HuH-7.5 (cell line): ENCODE measurements around the gene RFFL.
"Not testable (repeated sequence)": the region's sequence is repeated elsewhere in the genome, so short reads cannot be mapped to it uniquely, and the experiment has no call there.

Experiments
- DNase-seq: peaks from one replicate; pipeline ENCODE4 v3.0.0; 2011; ENCODE audit warnings: low spot score

Gene RFFL

DNA sequence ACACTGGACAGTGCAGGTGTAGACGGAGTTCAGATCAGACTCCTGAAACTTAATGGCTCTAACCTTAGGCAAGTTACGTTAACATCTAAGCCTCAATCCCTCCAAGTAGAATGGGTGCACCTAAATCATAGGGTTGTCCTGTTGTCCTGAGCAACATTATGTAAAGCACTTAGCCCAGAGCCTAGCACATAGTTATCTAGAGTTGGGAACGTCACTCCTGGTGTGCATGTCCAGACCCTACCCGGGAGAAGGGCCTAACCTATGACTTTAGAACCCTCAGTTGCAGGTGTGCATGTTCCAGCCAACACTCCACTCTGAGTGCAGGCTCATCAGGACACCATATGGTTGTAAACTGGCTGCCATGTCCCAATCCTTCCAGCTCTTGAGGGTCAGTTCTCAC, 57.2 kb downstream of the RFFL start:
- no peak for DNase-seq

DNA sequence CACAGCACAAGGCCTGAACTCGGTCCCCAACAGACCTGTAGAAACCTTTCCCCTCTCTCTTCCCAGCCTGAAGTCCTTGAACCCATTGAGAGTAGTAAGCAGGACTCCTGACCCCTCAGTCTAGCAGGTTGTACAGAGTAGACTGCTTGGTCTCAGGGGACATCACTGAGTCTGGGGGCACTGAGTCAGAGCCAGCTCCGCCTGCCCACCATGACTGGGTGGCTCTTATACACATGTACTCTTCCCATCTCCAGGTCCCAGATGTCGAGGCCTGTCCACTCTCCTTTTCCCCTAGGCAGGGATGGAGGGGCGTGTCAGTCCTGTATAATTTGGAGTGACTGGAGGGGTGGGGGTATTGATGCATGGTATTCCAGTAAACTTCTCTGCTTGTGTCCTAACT, 59.7 kb downstream of the RFFL start:
- DNase-seq, result no peak

DNA sequence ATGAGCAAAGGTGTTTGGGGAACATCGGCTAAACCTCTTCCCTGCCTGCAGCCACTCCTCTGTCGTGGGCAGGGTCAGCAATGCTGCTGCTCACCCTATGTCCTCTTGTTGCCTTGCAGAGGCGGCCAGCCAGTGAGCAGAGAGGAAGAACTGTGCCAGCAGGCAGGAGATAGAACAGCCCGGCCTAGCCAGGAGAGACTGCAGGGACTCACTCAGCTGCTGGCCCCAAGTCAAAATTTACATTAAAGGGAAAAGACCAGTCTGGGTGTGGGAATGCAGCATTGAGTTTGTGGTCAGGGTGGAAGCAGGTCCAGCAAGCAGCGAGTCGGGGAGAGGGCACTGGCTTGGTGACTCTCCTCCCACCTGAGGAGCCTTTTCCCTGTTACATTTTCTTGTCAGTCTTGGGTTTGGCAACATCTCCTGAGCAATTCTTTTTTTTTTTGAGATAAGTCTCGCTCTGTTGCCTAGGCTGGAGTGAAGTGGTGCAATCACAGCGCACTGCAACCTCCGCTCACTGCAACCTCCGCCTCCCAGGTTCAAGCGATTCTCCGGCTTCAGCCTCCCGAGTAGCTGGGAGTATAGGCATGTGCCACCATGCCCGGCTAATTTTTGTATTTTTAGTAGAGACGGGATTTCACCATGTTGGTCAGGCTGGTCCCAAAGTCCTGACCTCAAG, 60.5 kb downstream of the RFFL start:
- DNase-seq, result no peak

DNA sequence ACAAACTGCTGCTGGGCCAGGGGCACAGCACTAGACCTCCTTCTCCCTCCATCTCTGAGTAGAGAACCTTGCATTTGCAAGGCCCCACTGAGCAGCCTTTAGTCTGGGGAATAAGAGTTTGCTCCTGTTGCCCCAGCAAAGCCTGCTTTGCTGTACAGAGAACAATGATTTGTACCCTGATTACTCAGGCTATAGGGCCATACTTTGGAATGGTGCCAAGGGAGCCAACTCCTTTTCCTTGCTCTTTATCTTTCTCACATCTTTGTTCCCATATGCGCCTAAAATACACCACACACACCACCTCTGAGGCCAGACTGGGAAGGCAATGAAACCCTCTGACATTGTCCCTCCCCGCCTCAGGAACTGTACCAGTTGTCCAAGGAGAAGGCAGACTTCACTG, 62.0 kb downstream of the RFFL start:
- DNase-seq, result no peak

DNA sequence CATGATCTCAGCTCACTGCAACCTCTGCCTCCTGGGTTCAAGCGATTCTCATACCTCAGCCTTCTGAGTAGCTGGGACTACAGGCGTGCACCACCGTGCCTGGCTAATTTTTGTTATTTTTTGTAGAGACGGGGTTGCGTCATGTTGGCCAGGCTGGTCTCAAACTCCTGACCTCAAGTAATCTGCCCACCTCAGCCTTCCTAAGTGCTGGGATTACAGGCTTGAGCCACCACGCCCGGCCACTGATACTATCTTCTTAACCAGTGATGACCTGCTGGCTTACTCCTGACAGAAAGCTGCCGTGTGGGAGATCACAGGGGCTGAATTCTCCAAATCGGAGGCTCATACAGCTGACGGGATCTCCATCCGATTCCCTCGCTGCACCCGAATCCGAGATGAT, 62.5 kb downstream of the RFFL start:
- DNase-seq, result not testable (repeated sequence)

DNA sequence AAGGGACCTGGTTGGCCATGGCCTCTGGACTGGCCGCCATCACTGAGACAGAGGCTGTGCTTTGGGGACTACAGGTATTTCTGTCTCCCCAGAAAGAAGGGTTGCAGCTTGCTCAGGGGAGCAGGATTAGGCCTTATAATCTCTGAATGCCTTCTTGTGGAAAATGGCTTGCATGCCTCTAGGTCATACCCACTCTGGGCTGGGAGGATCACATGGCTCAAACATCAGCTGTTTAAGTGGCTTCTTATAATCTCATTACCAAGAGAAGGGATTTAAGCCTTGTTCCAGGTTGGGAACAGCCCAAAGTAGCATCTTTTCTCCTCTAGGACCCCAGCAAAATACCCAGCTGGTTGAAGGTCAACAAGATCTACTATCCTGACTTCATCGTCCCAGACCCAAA, 64.1 kb downstream of the RFFL start:
- DNase-seq, result no peak

DNA sequence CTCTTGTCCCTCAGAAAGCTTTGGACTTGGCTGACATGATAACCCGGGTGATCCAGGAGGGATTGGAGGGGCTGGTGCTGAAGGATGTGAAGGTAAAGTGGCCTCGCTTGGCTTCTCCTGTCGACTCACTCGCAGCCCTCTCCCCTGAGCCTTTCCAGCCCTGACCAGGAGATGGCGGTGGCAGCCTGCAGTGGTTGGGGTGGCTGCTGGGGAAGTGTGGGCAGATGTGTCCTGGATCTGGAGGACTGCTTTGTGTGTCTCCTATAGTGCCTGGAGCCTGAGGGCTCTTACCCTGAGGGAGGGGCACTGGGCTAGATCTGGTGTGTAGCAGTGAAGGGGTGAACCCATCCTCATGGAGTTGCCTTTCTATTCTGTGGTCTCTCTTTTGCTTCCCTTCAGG, 65.3 kb downstream of the RFFL start:
- DNase-seq, result peak; percentile 91

DNA sequence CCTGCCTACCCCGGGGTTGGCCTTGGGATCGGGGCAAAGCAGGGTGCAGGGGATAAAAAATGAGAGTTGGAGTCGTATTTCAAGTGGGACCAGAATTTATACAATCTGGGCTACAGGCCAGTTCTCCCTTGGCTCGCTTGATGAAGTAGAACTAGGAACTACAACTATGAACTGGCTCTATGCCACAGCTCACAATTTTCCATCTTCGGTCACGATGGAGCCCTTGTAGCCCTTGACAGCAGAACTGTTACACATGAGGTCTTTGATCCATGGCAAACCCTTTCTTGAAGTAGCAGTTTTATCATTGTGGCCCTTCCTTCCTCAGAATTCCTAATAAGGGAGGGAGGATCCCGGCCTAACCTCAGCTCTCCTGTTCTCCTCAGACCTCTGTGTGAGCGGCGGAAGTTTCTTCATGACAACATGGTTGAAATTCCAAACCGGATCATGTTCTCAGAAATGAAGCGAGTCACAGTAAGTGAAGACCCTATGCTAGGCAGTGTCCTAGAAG, 66.1 kb downstream of the RFFL start:
- DNase-seq, result no peak

DNA sequence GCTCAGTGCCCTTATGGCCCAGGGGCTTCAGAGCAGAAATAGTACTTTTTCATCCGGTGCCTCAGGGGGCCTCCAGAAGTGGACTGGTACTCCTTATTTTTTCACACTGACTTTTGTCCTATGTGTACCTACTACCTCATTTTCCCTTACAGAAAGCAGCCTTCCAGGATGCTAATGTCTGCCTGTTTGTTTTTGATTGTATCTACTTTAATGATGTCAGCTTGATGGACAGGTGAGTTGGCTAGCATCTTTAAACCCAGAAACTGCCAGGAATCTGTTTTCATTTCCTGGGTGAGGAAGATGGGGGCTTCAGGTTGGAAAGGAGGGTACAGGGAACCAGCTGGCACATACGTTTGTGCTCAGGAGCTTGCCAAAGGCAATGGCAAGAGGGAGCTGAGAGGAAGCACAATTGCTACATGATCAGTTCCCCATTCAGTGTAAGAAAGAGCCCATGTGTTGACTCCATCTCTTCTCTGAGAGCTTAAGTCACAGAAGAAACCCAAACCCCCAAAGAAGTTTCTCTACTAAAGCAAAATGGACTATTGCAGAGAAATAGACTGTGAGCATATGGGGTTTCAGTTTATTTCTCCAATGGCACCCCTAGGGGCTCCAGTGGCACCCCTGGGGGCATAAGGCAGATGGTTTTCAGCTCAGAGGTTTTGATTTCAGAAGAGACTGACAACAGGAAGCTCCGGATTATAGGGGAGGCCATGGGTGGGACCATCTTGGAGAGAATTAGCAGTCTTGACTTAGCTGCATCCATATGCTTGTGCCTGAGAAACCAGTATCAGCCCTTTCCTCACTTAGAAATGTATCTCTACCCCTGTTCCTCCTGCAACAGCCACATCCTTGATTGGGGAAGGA, 66.9 kb downstream of the RFFL start:
- DNase-seq, result no peak

DNA sequence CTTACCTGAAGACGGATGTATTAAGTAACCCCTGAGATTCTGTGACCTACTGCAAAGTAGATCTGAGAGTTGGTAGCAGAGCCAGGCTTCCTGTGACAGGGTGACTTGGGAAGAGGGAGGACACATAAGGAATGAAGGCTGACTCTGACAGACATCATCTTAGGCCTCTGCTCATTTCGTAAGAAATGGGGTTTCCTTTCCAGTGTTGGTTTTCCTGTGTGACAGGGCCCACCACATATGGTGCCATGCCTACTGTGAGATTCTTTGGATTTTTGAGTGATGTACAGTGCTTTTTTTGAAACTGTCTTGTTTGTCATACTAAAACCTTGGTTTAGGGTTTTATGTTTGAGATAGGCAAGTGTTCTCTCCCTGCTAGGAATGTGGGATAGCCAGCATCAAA, 70.5 kb downstream of the RFFL start:
- DNase-seq, result no peak

DNA sequence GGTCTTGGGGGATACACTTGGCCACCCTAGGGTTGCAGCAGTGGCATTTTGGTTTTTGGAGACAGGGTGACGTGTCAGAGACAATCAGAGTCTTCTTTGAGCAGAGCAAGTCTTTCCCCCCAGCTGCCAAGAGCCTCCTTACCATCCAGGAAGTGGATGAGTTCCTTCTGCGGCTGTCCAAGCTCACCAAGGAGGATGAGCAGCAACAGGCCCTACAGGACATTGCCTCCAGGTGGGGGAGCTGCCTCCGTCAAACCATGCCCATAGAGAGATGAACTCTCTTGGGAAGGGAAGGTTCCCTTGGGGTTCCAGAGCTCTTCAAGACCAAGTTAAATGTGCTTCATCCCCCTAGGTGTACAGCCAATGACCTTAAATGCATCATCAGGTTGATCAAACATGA, 71.9 kb downstream of the RFFL start:
- no peak for DNase-seq

DNA sequence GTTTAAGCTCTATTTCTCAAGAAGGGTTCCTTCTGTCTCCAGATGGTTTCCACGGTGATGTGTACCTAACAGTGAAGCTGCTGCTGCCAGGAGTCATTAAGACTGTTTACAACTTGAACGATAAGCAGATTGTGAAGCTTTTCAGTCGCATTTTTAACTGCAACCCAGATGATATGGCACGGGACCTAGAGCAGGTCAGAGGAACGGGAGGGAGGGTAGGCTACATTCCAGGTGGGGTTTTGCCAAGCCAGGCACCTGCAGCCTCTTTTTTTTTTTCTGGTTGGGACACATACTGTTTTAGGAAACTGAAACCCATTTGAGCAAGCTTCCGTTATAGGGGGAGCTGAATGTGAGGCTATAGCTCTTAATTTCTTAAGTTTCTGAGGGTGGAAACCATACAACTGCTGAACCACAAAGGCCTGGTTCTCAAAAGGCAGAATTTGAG, 72.6 kb downstream of the RFFL start:
- no peak for DNase-seq

DNA sequence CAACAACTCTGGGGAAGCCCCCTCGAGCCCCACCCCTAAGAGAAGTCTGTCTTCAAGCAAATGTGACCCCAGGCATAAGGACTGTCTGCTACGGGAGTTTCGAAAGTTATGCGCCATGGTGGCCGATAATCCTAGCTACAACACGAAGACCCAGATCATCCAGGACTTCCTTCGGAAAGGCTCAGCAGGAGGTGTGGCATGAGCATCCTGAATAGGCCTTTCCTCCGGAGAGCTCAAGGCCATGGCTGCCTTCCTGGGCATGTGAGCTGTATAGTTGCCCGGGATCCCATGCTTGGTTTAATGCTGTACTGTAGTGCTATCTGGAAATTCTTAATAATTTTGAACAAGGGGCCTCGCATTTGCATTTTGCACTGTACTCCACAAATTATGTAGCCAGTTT, 74.0 kb downstream of the RFFL start:
- no peak for DNase-seq

DNA sequence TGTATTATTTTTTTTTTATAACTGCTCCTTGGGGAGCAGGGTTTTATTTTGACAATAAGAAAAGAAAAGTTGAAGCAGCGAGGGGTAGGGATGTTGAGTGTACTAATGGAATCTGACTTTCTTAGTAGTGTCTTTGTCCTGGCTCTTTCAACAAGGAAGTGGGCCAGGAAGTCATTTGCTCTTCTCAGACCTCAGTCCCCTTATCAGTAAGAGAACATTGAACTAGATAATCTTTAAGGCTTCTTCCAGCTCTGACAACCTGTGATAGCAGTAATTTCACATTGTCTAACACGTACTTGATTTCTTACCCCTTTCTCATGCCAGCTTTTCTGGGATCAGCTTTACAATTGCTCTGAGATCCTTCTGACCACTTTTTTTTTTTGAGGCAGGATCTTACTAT, 74.9 kb downstream of the RFFL start:
- DNase-seq, result no peak

DNA sequence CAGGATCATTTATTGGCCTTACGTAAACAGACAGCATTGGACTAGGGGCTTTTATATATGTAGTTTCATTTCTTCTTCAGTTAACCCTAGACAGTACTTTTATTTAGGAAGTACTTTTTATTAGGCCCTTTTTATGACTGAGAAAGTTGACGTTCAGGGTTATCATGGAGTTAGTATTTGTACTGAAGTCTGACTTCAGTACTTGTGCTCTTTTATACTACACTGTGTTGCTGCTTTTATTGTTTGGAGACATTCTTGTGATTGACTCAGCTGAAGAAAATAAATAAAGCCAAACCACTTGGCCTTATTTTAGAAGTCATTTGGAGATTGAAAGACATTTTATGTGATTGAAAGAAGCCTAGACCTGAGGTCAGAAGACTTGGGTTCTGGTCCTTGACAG, 76.3 kb downstream of the RFFL start:
- no peak for DNase-seq

DNA sequence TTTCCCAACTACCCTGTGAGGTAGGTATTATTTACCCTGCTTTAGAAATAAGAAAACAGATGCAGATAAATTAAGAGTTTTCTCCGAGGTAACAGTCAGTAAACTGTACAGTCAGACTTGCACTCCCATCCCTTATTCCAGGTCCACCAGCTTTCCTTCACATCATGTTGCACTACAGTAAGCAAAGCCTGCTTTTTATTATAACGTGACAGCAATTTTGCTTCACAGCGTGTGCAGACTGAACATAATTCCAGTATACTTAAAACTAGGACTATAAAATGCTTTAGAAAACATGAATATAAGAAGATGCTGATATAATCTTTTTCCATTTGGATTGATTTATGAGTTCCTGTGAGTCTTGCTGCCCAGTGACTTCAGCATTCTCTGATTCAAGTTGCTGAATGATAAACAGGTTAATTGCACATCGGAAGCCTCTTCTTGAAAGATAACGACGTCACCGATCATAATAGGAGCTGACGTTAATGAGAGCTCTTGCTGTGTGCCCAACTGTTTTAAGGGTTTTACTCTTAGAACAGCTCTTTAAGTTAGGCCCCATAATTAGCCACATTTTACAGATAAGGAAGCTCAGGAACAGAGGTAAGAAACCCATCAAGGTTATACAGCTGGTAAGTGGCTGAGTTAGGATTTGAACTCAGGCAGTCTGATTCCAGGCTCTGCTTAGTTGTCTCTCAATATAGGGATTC, 81.8 kb downstream of the RFFL start:
- DNase-seq, result peak; percentile 30

DNA sequence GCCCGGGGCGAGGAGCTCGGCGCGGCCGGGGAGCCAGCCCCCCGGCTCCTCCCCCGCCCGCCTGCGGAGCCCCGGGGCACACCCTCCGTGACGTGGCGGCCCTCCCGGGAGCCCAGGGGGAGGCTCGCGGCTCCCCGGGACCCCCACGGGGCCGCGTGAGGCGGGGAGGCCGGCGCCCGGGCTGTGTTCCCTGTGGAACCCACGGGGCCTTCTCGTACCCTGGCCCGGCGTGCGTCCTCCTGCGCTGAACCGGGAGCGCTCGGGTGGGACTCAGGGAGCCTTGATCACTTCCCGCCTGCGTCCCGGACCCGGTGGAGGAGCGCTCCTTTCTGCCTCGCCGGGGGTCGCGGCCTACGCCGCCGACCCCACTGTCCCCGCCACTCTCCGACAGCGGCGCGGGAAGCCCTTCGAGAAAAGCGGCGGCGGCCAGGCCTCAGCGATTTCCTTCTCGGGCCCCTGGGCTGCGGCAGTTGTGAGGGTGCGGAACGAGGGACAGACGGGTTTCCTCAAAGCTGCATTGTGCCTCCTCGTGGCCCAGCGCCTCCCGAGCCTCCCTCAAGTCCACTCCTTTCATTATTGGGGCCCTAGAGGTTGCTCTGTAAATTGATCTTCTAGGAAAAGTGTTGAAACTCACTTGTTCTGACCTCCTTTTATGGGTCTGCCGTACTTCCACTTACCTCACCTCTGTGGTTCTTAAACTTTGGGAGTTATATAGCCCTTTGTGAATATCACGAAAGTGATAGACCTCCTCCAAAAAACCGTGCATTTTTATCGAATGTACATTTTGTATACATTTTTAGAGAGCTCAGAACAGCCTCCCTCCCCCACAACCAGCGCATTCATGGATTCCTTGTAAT, 82.6 kb downstream of the RFFL start:
- peak; percentile 85 for DNase-seq

DNA sequence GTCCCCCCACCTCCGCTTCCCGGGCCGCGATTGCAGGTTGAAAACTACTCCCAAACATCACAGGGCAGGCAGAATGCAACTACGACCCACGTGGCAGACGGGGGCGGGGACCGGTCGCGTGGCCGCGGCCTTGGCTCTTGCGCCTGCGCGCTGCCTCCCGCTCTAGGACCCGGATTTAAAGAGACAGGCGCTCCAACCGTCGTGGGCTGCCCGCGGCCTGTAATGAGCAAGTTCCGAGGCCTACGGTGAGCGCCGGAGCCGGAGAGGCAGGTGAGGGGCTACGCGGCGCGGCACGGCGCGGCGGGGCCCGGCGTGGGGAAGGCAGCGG, 83.2 kb downstream of the RFFL start, which contains the start of gene LIG3:
Gene LIG3 (plus strand): TSS at position 160 of the 328 bp plus-strand sequence. CDS start 2,494 bp downstream, outside the sequence.
- DNase-seq, result peak; percentile 94

DNA sequence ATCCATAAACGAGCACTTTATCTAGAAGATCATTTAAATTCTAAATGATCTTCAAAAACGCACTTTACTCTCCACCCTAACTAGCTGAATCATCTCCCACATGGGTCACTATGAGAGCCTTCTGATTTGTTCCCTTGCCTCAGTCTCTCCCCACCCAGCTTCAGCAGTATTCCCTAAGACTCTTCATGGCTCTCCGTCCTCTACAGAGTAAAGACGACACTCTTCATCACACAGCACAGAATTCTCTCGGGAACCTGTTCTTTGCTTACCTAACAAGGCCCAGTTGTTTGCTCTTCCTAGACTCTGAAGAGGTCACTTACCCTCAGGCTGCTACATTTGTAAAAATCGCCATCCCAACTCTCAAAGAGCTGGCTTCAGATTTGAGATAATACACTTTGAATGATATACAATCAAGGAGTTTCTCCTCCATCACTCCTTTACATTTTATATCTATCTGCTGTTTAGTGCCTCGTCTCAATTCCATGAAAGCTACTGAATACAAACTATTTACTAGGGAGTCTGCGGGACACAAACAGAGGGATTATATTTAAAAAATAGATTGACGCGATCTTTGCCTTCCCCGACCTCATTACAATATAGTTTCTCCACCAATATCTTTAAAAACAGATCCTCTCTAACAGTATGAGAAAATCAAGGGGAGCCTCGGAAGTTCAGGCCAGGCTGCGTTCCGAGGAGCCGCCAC, 83.7 kb downstream of the RFFL start:
- DNase-seq, result no peak

DNA sequence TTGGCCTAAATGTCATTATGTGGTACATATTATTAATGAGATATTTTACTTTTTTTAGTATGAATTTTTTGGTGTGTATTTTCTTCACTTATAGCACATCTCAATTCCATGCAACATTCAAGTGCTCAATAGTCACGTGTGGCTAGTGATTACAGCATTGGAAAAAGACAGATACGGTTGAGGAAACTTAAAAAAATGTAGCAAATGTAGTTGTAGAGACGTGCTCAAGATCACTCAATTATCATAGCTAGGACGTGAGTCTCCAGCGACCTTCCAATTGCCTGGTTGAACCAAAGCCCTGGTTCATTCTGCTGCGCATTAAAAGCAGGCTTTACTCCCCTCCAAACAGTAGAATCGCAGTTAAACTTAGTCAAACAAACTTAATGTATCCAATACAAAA, 84.4 kb downstream of the RFFL start:
- no peak for DNase-seq
